Psoas muscle (tissue), 8 donors: ENCODE data around the gene CFAP298. TPM values are rescaled to one million over a fixed set of nuclear protein-coding genes. Genes with fewer than 3 reads are reported as not detected.

Source experiments
- ATAC-seq, 4 donors: fragments of 200-7000 bp; cut with Tn5 transposase; one replicate each; pipeline ENCODE4 v1.9.1; 2020; ENCODE audit warnings: moderate library complexity in 3 of 4, mild to moderate bottlenecking in 2 of 4
- DNase-seq, 2 donors: peaks; one replicate each; pipeline ENCODE4 v3.0.0-alpha.2; 2020
- H3K27ac ChIP-seq: fragments of 200-600 bp; one replicate; pipeline ENCODE4 v1.8.0; 2022
- H3K27me3 ChIP-seq, 3 donors: fragments of 200-600 bp in 1 of 3; one replicate each; pipeline versions ENCODE4 v1.6.1 to v1.8.0; 2013 to 2022; ENCODE audit warnings: low read length in 2 of 3, mild to moderate bottlenecking in 2 of 3, moderate library complexity in 1 of 3; ENCODE audit not compliant: insufficient read depth in 3 of 3
- H3K36me3 ChIP-seq, 2 donors: fragments of 200-600 bp in 1 of 2; one replicate each; pipeline versions ENCODE4 v1.6.1 to v1.8.0; 2013 to 2022; ENCODE audit warnings: low read depth in 1 of 2, mild to moderate bottlenecking in 1 of 2, moderate library complexity in 1 of 2; ENCODE audit not compliant: insufficient read depth in 1 of 2
- H3K4me1 ChIP-seq: fragments of 200-600 bp; one replicate; pipeline ENCODE4 v1.8.0; 2022
- H3K4me3 ChIP-seq: fragments of 200-600 bp; one replicate; pipeline ENCODE4 v1.8.0; 2022; ENCODE audit warnings: mild to moderate bottlenecking
- H3K9me3 ChIP-seq: fragments of 200-600 bp; one replicate; pipeline ENCODE4 v1.8.0; 2022
- WGBS, 3 donors: extraction: QIAGEN DNeasy Blood & Tissue Kit; methylation state at CpG; one replicate each; pipeline versions ENCODE4 v1.1.6 to v1.1.7; 2013; 5-methylcytosine and 5-hydroxymethylcytosine counted together
- intact Hi-C, 2 donors: fragments of 100-400 bp; cut with DNase I; formaldehyde crosslinking; loops; one replicate each; pipeline versions ENCODE4 v1.11.0 to v1.14.2; 2022
- polyA plus RNA-seq, 3 donors: library from polyadenylated mRNA; stranded (reverse); fragments of 200-250 nt; gene quantifications; one replicate each; pipeline ENCODE4 v1.2.3, GENCODE V29; 2013
- total RNA-seq, 4 donors: library from RNA; stranded (reverse); fragmentation: NEBNext Ultra II Directional in 2 of 4; extraction: Animal tissue kit (Norgen Biotek cat#: 25700) in 2 of 4; gene quantifications; one replicate each; pipeline versions ENCODE4 v1.2.1 to v1.2.4, GENCODE V29; 2021 to 2023
- TF ChIP-seq, protein P1 (sequence below): fragments of 200-600 bp; IDR thresholded peaks from one replicate; pipeline ENCODE4 v1.8.0; 2022; ENCODE audit warnings: antibody characterized with exemption
- donor health status: healthy with polysubstance abuse.
- donor health status: DM: no; HTN: no; CAD: no; lungs with moderate emphysema.
- donor health status: Bipolar disorder and iron deficiency.
- donor health status: healthy.
- donor health status: DM: yes; HTN: yes; CAD: no.
- donor health status: DM: no; HTN: no; CAD: no.
- donor health status: DM: no; HTN: no; CAD: no.
- donor health status: DM: yes; HTN: yes; CAD: no.

Gene CFAP298
- total and polyA plus RNA-seq, 7 donors, result 24.6 to 64.8 (median 31.6) TPM

DNA sequence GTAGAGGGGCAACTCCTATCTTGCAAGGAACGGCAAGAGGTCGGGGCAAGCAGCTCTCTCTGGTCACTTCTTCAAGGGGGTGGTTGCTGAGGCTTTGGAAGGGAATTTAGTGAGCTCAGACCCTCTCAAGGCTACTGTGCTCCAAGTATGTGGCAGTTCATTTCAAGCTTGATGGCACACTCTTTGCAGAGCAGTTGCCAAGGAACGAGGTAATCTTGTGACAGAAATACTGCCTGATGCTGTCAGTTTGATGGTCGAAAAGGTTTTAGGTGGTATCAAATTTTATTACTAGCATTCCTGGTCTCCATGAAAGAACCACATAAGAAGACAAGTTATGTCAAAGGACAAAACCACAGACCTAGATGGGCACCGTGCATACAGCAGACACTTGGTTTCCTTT is 13.1 kb downstream of the CFAP298 start:
- H3K9me3 ChIP-seq, result no peaks in the 10 kb centered on the region
- TF ChIP-seq, protein P1, sequence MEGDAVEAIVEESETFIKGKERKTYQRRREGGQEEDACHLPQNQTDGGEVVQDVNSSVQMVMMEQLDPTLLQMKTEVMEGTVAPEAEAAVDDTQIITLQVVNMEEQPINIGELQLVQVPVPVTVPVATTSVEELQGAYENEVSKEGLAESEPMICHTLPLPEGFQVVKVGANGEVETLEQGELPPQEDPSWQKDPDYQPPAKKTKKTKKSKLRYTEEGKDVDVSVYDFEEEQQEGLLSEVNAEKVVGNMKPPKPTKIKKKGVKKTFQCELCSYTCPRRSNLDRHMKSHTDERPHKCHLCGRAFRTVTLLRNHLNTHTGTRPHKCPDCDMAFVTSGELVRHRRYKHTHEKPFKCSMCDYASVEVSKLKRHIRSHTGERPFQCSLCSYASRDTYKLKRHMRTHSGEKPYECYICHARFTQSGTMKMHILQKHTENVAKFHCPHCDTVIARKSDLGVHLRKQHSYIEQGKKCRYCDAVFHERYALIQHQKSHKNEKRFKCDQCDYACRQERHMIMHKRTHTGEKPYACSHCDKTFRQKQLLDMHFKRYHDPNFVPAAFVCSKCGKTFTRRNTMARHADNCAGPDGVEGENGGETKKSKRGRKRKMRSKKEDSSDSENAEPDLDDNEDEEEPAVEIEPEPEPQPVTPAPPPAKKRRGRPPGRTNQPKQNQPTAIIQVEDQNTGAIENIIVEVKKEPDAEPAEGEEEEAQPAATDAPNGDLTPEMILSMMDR, result no peak
- intact Hi-C loops, result no loop called here
- DNase-seq (no peak), ATAC-seq (peak in 1 of 4 donors; percentile 12)
- no peak overlapping the region for H3K4me3 ChIP-seq
- peaks cover 8 to 50% of the 10 kb centered on the region in 2 donors for H3K36me3 ChIP-seq
- no peaks in the 10 kb centered on the region for H3K27me3 ChIP-seq
- H3K4me1 ChIP-seq, result no peaks in the 10 kb centered on the region
- H3K27ac ChIP-seq, result no peak overlapping the region
- 33 to 64% (median 49%) methylated on average over 5 of the region's 5 CpGs for WGBS, 3 donors

DNA sequence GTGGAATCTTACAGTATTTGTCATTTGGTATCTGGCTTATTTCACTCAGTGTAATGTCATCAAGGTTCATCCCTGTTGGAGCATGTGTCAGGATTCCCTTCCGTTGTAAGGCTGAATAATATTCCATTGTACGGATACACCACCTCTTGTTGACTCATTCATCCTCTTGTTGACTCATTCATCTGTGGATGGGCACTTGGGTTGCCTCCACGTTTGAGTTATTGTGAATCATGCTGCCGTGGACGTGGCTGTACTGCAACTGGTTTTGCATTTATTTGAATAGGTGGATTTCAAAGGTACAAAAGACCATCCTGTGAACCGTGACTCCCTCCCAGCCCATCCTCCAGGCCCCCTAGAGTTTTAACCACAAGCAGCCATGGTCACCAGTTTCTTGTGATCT is 15.0 kb downstream of the CFAP298 start:
- ATAC-seq (peak in 1 of 4 donors; percentile 32), DNase-seq (no peak)
- no peaks in the 10 kb centered on the region for H3K4me1 ChIP-seq
- no peak overlapping the region for H3K27ac ChIP-seq
- 54 to 79% (median 62%) methylated on average over 6 of the region's 6 CpGs for WGBS, 3 donors
- no peaks in the 10 kb centered on the region for H3K27me3 ChIP-seq
- intact Hi-C loops, result no loop called here
- no peaks in the 10 kb centered on the region for H3K9me3 ChIP-seq
- H3K36me3 ChIP-seq, result peaks cover 0 to 31% of the 10 kb centered on the region in 2 donors
- TF ChIP-seq, protein P1, result no peak
- no peak overlapping the region for H3K4me3 ChIP-seq

DNA sequence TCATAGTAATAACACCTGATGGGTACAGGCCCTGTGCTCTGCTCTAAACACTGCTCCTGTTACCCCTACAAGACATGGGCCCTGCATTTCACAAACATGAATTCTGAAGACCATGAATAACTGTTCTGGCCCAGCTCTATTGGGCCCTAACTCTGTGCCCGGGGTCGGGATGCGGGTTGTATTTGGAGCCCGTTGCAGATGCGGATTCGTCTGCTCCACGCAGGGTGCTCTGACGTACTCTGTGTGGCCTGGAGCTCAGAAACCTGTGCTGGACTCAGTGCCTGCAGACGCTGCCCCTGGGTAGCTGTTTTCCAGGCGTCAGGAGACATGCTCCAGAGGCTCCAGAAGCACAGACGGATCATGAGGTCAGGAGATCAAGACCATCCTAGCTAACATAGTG is 16.7 kb downstream of the CFAP298 start:
- intact Hi-C loops, result no loop called here
- Histone ChIP-seq H3K4me1 (no peaks in the 10 kb centered on the region), H3K4me3 (no peak overlapping the region), H3K9me3 (no peaks in the 10 kb centered on the region), H3K27me3 (no peaks in the 10 kb centered on the region), H3K27ac (no peak overlapping the region), H3K36me3 (peaks cover 0 to 22% of the 10 kb centered on the region in 2 donors)
- WGBS, 3 donors, result 83 to 93% (median 90%) methylated on average over 11 of the region's 11 CpGs
- TF ChIP-seq, protein P1, result no peak
- no peak for ATAC-seq
- no peak for DNase-seq

DNA sequence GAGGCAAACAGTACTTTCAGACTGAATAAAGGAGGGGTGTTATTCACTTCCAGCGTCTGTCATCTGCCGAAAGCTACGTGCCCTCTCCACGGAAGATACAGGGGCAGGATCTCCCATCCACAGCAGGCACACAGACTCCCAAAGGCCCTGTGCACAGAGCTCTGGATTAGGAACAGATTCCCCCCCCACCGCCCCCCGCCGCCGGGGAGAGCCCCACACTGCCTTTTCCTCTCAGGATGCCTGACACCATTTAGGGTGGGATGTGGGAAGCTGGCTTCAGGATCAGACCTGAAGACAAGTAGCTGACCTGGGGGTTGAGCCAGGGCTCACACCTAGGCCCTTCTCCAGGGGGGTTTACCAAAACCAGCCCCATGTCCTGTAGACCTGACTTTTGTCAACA is 18.5 kb downstream of the CFAP298 start:
- 73 to 75% (median 74%) methylated on average over 8 of the region's 8 CpGs for WGBS, 3 donors
- no peak for ATAC-seq
- intact Hi-C loops, result no loop called here

More for the DNA sequence above, 18.5 kb downstream of the CFAP298 start:
- no peak for DNase-seq
- TF ChIP-seq, protein P1, result no peak
- H3K4me3 ChIP-seq, result no peak overlapping the region
- H3K36me3 ChIP-seq, result peaks cover 0 to 10% of the 10 kb centered on the region in 2 donors
- H3K27me3 ChIP-seq, result no peaks in the 10 kb centered on the region
- H3K4me1 ChIP-seq, result no peaks in the 10 kb centered on the region
- no peaks in the 10 kb centered on the region for H3K9me3 ChIP-seq
- H3K27ac ChIP-seq, result no peak overlapping the region
